ENCODE results near the gene HCFC1R1.

GRCh38 chr16:3019594-3020246 lies 4.0 kb downstream of the HCFC1R1 start:
- TF ChIP-seq CTCF (IDR thresholded peaks at IDR 0.05; ENCODE audit: poor library complexity) (no peak), EZH2 (IDR thresholded peaks at IDR 0.05; ENCODE audit: borderline replicate concordance) (no peak)

Data from hepatocyte (in vitro differentiated cells).